Activated T-helper 17 cell treated with anti-CD3 and anti-CD28 coated beads, Interleukin-2, amount 50 U/mL, for 72 hours (primary cell): ENCODE results near the gene TCF7. TPM values are rescaled to one million over a fixed set of nuclear protein-coding genes. Genes with fewer than 3 reads are reported as not detected.
A peak's percentile ranks its signal among the peaks of the same experiment; 100 is the strongest.

Source experiments
- ATAC-seq: fragments of 150-1000 bp; cut with Tn5 transposase; replicated peaks from 2 replicates; pipeline ENCODE4 v1.10.0; 2021; ENCODE audit warnings: mild to moderate bottlenecking, moderate library complexity
- H3K27ac Mint-ChIP-seq: one replicate; pipeline ENCODE4 v1.8.0; 2022; ENCODE audit warnings: mixed read lengths
- H3K27me3 Mint-ChIP-seq: one replicate; pipeline ENCODE4 v1.8.0; 2022; ENCODE audit warnings: mixed read lengths
- H3K36me3 Mint-ChIP-seq: one replicate; pipeline ENCODE4 v1.8.0; 2022; ENCODE audit warnings: low read depth, mild to moderate bottlenecking, mixed read lengths
- H3K4me1 Mint-ChIP-seq: one replicate; pipeline ENCODE4 v1.8.0; 2022; ENCODE audit warnings: mixed read lengths
- H3K4me3 Mint-ChIP-seq: one replicate; pipeline ENCODE4 v1.8.0; 2022; ENCODE audit warnings: mild to moderate bottlenecking, mixed read lengths
- H3K9me3 Mint-ChIP-seq: one replicate; pipeline ENCODE4 v1.8.0; 2022; ENCODE audit warnings: mixed read lengths
- total RNA-seq, 2 donors: library from RNA; stranded (reverse); gene quantifications; one replicate each; pipeline ENCODE4 v1.2.3, GENCODE V29; 2022

TCF7 gene
- total RNA-seq, 2 donors from 2014 or later, result 5.9 to 42.2 TPM

- no peaks in the 10 kb centered on the region for H3K27me3 Mint-ChIP-seq
Measured at GRCh38 chr5:134114886-134115805, 665 bp downstream of the TCF7 start.

GRCh38 chr5:134115806-134116175 is 1.3 kb downstream of the TCF7 start:
- Mint-ChIP-seq H3K4me1 (peaks cover 44% of the 10 kb centered on the region), H3K27ac (peak overlapping the region; percentile 41), H3K4me3 (peak overlapping the region; percentile 74), H3K9me3 (no peaks in the 10 kb centered on the region), H3K27me3 (no peaks in the 10 kb centered on the region), H3K36me3 (peaks cover 48% of the 10 kb centered on the region)
- ATAC-seq, result no peak

More at GRCh38 chr5:134114886-134115805, 665 bp downstream of the TCF7 start:
- Mint-ChIP-seq H3K9me3 (no peaks in the 10 kb centered on the region), H3K4me3 (peak overlapping the region; percentile 74), H3K4me1 (peaks cover 37% of the 10 kb centered on the region), H3K36me3 (peaks cover 41% of the 10 kb centered on the region), H3K27ac (peak overlapping the region; percentile 41)
- peak; percentile 12 for ATAC-seq

GRCh38 chr5:134116286-134116685 is 1.8 kb downstream of the TCF7 start:
- peak overlapping the region; percentile 41 for H3K27ac Mint-ChIP-seq
- no peaks in the 10 kb centered on the region for H3K27me3 Mint-ChIP-seq
- no peak for ATAC-seq
- peaks cover 51% of the 10 kb centered on the region for H3K36me3 Mint-ChIP-seq
- no peaks in the 10 kb centered on the region for H3K9me3 Mint-ChIP-seq
- peaks cover 44% of the 10 kb centered on the region for H3K4me1 Mint-ChIP-seq
- H3K4me3 Mint-ChIP-seq, result peak overlapping the region; percentile 74

- peaks cover 59% of the 10 kb centered on the region for H3K36me3 Mint-ChIP-seq
- no peak for ATAC-seq
- no peaks in the 10 kb centered on the region for H3K9me3 Mint-ChIP-seq
- peak overlapping the region; percentile 74 for H3K4me3 Mint-ChIP-seq
- peak overlapping the region; percentile 41 for H3K27ac Mint-ChIP-seq
- H3K27me3 Mint-ChIP-seq, result no peaks in the 10 kb centered on the region
- peaks cover 43% of the 10 kb centered on the region for H3K4me1 Mint-ChIP-seq
Measured at GRCh38 chr5:134116789-134117761, 2.6 kb downstream of the TCF7 start.

- H3K36me3 Mint-ChIP-seq, result peaks cover 59% of the 10 kb centered on the region
- peak overlapping the region; percentile 74 for H3K4me3 Mint-ChIP-seq
- ATAC-seq, result no peak
- H3K4me1 Mint-ChIP-seq, result peaks cover 43% of the 10 kb centered on the region
- no peaks in the 10 kb centered on the region for H3K27me3 Mint-ChIP-seq
- no peaks in the 10 kb centered on the region for H3K9me3 Mint-ChIP-seq
- no peak overlapping the region for H3K27ac Mint-ChIP-seq
Measured at GRCh38 chr5:134118212-134118835, 3.8 kb downstream of the TCF7 start.

GRCh38 chr5:134119720-134120119 is 5.2 kb downstream of the TCF7 start:
- H3K4me3 Mint-ChIP-seq, result peak overlapping the region; percentile 74
- H3K9me3 Mint-ChIP-seq, result no peaks in the 10 kb centered on the region
- peak overlapping the region; percentile 56 for H3K27ac Mint-ChIP-seq
- peaks cover 59% of the 10 kb centered on the region for H3K36me3 Mint-ChIP-seq
- no peaks in the 10 kb centered on the region for H3K27me3 Mint-ChIP-seq
- ATAC-seq, result peak; percentile 27
- peaks cover 48% of the 10 kb centered on the region for H3K4me1 Mint-ChIP-seq

GRCh38 chr5:134120386-134121138 is 6.1 kb downstream of the TCF7 start:
- H3K36me3 Mint-ChIP-seq, result peaks cover 60% of the 10 kb centered on the region
- H3K27ac Mint-ChIP-seq, result peak overlapping the region; percentile 56
- H3K4me3 Mint-ChIP-seq, result peak overlapping the region; percentile 74
- no peak for ATAC-seq
- peaks cover 52% of the 10 kb centered on the region for H3K4me1 Mint-ChIP-seq
- no peaks in the 10 kb centered on the region for H3K9me3 Mint-ChIP-seq
- H3K27me3 Mint-ChIP-seq, result no peaks in the 10 kb centered on the region

GRCh38 chr5:134122530-134122929 is 8.0 kb downstream of the TCF7 start:
- ATAC-seq, result no peak
- peak overlapping the region; percentile 74 for H3K4me3 Mint-ChIP-seq
- no peaks in the 10 kb centered on the region for H3K27me3 Mint-ChIP-seq
- no peaks in the 10 kb centered on the region for H3K9me3 Mint-ChIP-seq
- H3K27ac Mint-ChIP-seq, result peak overlapping the region; percentile 68
- peaks cover 55% of the 10 kb centered on the region for H3K4me1 Mint-ChIP-seq
- peaks cover 57% of the 10 kb centered on the region for H3K36me3 Mint-ChIP-seq

- no peaks in the 10 kb centered on the region for H3K9me3 Mint-ChIP-seq
- peaks cover 56% of the 10 kb centered on the region for H3K4me1 Mint-ChIP-seq
- no peaks in the 10 kb centered on the region for H3K27me3 Mint-ChIP-seq
- H3K36me3 Mint-ChIP-seq, result peaks cover 60% of the 10 kb centered on the region
- peak overlapping the region; percentile 74 for H3K4me3 Mint-ChIP-seq
- no peak for ATAC-seq
- H3K27ac Mint-ChIP-seq, result peak overlapping the region; percentile 68
Measured at GRCh38 chr5:134123360-134123759, 8.9 kb downstream of the TCF7 start.

- peaks cover 59% of the 10 kb centered on the region for H3K4me1 Mint-ChIP-seq
- peak overlapping the region; percentile 74 for H3K4me3 Mint-ChIP-seq
- H3K27ac Mint-ChIP-seq, result peak overlapping the region; percentile 66
- no peaks in the 10 kb centered on the region for H3K27me3 Mint-ChIP-seq
- H3K9me3 Mint-ChIP-seq, result no peaks in the 10 kb centered on the region
- peaks cover 61% of the 10 kb centered on the region for H3K36me3 Mint-ChIP-seq
- ATAC-seq, result no peak
Measured at GRCh38 chr5:134124289-134125038, 10.0 kb downstream of the TCF7 start.

GRCh38 chr5:134125039-134126015 is 10.8 kb downstream of the TCF7 start:
- Mint-ChIP-seq H3K9me3 (no peaks in the 10 kb centered on the region), H3K4me3 (peak overlapping the region; percentile 74), H3K27ac (peak overlapping the region; percentile 66), H3K36me3 (peaks cover 55% of the 10 kb centered on the region), H3K27me3 (no peaks in the 10 kb centered on the region), H3K4me1 (peaks cover 59% of the 10 kb centered on the region)
- ATAC-seq, result peak; percentile 49

GRCh38 chr5:134127376-134127861 is 12.9 kb downstream of the TCF7 start:
- Mint-ChIP-seq H3K9me3 (no peaks in the 10 kb centered on the region), H3K4me3 (peak overlapping the region; percentile 74), H3K4me1 (peaks cover 68% of the 10 kb centered on the region), H3K36me3 (peaks cover 60% of the 10 kb centered on the region), H3K27me3 (no peaks in the 10 kb centered on the region), H3K27ac (peak overlapping the region; percentile 85)
- peak; percentile 49 for ATAC-seq
